Choroid plexus epithelial cell (primary cell): Measurements from ENCODE around the gene ZFHX2.
"Not testable (repeated sequence)": the region's sequence is repeated elsewhere in the genome, so short reads cannot be mapped to it uniquely, and the experiment has no call there.

Experiments
- DNase-seq: peaks from one replicate; pipeline ENCODE4 v3.0.0-alpha.2; 2010; ENCODE audit warnings: low read depth
- H3K4me3 ChIP-seq: 2 replicates; pipeline ENCODE4 v1.5.1; 2011; ENCODE audit warnings: low read depth, mild to moderate bottlenecking, control low read depth, low read length, moderate library complexity
- CTCF ChIP-seq: conservative IDR thresholded peaks from 2 replicates; pipeline ENCODE4 v1.5.1; 2011; ENCODE audit warnings: low read depth, mild to moderate bottlenecking, control low read depth, inconsistent platforms, low read length, moderate library complexity

ZFHX2 gene

DNA sequence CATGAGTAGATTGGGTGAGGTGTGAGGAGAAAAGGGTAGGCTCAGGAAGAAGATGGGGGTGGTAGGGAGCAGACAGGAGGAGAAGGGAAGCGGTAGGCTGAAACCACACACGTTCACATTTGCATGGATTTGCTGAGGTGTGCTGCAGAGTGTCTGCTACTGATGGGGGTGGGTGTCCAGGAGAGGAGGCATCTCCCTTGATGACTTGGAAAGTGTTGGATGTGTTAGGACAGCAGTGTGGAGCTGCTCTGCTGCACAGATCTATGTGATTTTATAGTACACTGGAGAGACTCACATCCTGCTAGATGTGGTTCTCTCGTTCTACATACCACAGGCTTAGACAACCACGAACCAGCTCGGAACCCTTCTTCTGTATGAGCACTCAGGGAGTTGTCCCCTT, 9.3 kb downstream of the ZFHX2 start:
- TF ChIP-seq CTCF, result no peak
- H3K4me3 ChIP-seq, result no peak overlapping the region
- DNase-seq, result no peak

DNA sequence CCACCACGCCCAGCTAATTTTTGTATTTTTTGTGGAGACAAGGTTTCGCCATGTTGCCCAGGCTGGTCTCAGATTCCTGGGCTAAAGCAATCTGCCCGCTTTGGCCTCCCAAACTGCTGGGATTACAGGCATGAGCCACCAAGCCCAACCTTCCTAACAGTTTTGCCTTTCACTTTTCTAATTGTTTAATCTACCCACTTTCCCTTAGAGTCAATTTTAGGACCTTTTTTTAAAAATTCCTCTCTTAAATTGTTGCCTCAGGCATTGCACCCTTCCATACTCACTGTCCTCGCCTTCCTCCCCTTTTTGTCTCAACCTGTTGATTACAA, 11.5 kb downstream of the ZFHX2 start:
- no peak for TF ChIP-seq CTCF
- no peak overlapping the region for H3K4me3 ChIP-seq
- no peak for DNase-seq

- no peak overlapping the region for H3K4me3 ChIP-seq
- peak; percentile 63 for DNase-seq
- peak; percentile 88 for TF ChIP-seq CTCF
These were observed 12.1 kb downstream of the ZFHX2 start for GRCh38 chr14:23539248-23540140.

DNA sequence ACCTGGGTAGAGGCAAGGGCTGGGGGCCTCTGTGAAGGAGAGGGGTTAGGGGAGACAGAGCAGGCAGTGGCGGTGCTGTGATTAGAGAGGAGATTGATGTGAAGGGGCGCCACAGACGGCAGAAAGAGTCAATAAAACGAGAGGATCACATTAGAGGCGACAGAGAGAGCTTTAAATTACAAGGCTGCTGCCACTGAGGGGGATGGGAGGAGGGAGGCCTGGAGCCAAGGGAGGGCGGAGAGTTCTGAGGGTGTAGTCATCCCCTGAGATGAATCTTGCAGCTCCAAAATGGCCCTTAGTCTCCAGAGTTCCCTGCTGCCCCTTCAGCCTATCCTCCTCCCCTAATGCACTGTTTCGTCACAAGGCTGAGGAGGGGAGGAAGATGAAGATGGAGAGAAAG, 12.8 kb downstream of the ZFHX2 start:
- peak; percentile 34 for DNase-seq
- no peak for TF ChIP-seq CTCF
- H3K4me3 ChIP-seq, result no peak overlapping the region

DNA sequence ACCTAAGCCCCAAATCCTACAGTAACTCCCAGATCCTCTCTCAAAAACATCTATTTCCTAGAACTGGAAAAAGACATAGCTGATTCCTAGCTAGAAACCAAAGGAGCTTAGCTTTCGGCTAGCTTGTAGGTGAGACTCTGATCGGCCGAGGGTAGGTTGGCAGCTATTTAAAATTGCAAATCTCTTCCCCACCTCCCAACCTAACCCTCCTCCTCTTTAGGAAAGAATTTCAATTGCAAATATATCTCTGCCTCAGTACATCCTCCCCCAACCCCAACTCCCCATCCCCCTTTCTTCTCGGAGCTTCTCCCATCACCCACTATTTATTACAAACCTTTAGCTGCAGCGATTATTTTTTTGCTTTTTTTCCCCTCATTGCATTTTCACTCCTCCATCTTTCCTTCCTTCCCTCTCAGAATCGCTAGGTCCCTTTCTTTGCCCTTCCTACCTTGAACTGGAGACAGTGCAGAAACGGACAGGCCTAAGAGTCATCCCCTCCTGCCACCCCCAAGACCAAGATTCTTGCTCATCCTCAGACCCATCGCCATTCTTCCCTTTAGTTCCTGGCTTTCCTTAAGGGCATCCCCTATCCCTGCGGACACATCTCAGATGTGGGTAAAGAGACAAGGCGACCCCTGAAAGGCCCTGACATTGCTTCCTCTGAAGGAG, 13.4 kb downstream of the ZFHX2 start:
- DNase-seq, result no peak
- H3K4me3 ChIP-seq, result no peak overlapping the region
- no peak for TF ChIP-seq CTCF

- no peak for TF ChIP-seq CTCF
- no peak overlapping the region for H3K4me3 ChIP-seq
- DNase-seq, result no peak
These were observed 14.1 kb downstream of the ZFHX2 start for GRCh38 chr14:23537351-23538049.

- not testable (repeated sequence) for DNase-seq, H3K4me3 ChIP-seq
These were observed 14.7 kb downstream of the ZFHX2 start for GRCh38 chr14:23536906-23537305.
